Keratinocyte (primary cell): Measurements from ENCODE around the gene FUT8.

ENCODE experiments used
- EZH2 ChIP-seq: IDR thresholded peaks from one replicate; pipeline ENCODE4 v1.6.1; 2012; ENCODE audit warnings: inconsistent platforms, mild to moderate bottlenecking, low read length, moderate library complexity
- TF ChIP-seq, protein P1 (sequence below), 3 experiments: IDR thresholded peaks in 1 of 3; conservative IDR thresholded peaks in 1 of 3; optimal IDR thresholded peaks in 1 of 3; 2 replicates in 2 of 3; 3 replicates in 1 of 3; pipeline versions ENCODE3 to v1.5.1; 2011; ENCODE audit warnings: low read length in 3 of 3, mild to moderate bottlenecking in 3 of 3, moderate library complexity in 2 of 3, control low read depth in 1 of 3, inconsistent platforms in 1 of 3; ENCODE audit not compliant: insufficient read depth in 2 of 3; ENCODE audit errors: extremely low read depth in 1 of 3

DNA sequence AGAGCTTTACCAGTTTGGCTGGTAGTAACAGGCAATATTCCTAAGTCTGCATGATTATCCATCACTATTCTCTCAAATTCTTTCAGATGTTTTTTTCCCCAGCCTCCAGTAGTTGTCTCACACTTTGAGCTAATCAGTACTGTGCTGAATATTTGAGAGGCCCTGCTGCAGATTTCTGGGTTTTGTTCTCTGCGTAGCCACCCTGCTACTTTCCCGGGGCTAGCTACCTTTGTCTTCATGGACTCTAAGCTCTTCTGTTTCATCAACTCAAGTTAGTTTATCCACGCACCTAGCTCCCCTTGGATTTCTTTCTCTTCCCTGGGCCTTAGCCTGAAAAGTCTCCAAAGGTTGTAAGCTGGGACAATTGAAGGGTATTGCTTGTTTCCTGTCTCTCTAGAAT is 73.0 kb downstream of the FUT8 start:
- TF ChIP-seq, protein P1, sequence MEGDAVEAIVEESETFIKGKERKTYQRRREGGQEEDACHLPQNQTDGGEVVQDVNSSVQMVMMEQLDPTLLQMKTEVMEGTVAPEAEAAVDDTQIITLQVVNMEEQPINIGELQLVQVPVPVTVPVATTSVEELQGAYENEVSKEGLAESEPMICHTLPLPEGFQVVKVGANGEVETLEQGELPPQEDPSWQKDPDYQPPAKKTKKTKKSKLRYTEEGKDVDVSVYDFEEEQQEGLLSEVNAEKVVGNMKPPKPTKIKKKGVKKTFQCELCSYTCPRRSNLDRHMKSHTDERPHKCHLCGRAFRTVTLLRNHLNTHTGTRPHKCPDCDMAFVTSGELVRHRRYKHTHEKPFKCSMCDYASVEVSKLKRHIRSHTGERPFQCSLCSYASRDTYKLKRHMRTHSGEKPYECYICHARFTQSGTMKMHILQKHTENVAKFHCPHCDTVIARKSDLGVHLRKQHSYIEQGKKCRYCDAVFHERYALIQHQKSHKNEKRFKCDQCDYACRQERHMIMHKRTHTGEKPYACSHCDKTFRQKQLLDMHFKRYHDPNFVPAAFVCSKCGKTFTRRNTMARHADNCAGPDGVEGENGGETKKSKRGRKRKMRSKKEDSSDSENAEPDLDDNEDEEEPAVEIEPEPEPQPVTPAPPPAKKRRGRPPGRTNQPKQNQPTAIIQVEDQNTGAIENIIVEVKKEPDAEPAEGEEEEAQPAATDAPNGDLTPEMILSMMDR (optimal IDR thresholded peaks at IDR 0.05 in 1 of 3, IDR thresholded peaks at IDR 0.05 in 1 of 3, conservative IDR thresholded peaks at IDR 0.05 in 1 of 3; ENCODE audit: extremely low read depth in 1 of 3, insufficient read depth in 2 of 3, low read length in 3 of 3): no peak
- no peak for TF ChIP-seq EZH2
